Femur (tissue), 1 donor: Measurements from ENCODE around the gene ADGRG2.
A peak's percentile ranks its signal among the peaks of the same experiment; 100 is the strongest.
"Not testable (repeated sequence)": the region's sequence is repeated elsewhere in the genome, so short reads cannot be mapped to it uniquely, and the experiment has no call there.

Experiments used
- DNase-seq: peaks from one replicate; pipeline ENCODE4 v3.0.0-alpha.2; 2017

The ADGRG2 gene

DNA sequence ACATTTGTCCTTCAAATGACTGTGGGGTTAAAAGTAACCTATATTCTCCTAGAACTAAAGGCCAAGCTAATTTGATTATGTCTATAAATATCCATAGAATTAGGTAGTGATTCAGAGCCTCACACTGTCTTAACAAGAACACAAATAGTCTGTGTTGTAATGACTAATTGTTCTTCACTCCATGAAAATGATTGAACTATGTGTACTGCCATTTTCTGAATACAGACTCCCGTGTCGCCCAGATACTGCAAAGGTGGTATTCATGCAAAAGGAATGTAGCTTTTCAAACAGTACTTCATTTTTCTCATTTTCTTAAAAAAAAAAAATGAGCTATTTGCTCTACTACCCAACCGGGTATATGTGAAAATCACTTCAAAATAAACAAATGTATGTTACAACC is 127.0 kb downstream of the ADGRG2 start:
- DNase-seq, result no peak

DNA sequence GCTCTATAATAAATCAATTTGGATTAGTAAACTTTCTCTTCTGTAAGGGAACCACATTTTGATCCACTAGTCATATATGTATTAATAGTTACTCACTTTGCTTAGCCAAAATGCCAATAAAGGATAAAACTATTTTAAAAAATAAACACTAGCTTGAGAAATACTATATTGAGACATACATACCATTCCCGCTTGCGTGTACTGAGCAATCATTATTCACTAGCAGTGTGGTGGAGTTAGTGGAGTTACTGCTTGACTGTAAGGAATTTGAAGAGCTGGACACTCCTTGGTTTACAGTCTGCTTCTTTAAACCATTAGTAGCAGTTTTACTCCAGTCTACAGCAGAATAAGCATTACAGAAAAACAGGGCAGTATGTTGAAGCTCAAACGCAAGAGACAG is 127.6 kb downstream of the ADGRG2 start:
- DNase-seq, result no peak

DNA sequence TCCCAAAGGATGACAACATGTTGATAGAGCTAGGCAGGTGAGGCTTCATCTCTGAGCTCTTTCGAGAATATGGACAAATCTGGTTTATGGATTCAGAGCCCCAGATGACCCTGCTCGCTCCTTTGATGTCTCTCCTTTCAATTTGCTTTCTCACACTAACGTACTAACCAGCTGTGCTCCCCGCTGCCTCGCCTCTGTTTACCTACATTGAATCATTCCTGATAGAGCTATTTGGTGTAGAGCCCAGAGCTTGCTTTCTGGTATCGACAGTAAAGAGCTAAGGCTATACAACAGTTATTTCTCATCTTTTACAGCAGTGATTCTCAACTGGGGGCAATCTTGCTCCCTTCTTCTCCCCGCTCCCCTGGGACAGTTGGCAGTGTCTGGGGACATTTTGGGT is 129.4 kb downstream of the ADGRG2 start:
- no peak for DNase-seq

DNA sequence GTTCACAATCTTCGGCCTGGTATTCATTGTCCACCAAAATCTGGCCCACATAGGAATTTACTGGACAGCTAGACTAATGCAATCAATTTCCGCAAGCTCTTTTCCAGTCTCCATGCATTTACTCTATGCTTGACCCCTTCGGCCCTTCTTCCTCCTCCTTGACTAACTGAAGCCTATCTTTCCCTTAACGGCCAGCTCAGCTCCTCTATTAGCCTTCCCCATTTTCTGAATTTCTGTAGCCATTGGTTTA is 137.2 kb downstream of the ADGRG2 start:
- DNase-seq, result no peak

DNA sequence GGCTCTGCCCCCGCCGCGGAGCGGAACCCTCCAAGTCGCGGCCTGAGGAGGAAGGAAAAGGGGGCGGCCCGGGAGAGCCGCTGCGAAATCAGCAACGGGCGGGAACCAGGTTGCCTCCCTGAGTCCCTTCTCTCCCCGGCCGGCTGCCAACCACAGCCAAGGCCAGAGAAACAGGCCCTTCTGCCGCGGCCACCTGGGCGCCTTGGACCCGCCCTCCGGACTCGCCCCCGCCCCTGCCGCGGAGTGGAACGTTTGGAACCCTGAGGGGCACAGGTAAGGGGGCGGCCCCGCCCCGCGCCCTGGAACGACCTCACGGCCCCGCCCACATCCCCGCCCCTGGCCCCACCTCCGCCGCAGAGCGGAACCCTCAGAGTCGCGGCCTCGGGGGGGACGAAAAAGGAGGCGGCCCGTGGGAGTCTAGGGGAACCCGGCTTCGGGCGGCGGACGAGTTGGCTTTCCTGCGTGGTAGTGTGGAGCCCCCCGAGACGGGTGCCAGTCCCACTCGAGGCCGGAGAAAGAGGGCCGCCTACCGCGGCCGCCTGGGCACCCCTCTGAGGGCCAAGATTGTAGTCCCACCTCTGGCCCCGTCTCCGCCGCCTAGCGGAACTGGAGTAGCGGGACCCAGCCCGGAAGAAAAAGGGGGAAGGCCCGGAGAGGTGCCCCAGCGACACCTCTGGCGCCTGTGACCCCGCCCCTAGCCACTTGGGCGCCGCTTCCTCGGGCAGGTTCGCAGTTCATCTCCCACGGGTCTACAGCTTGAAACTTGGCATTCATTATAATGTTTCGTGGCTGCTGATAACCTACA is 137.7 kb downstream of the ADGRG2 start:
- DNase-seq, result peak; percentile 86

DNA sequence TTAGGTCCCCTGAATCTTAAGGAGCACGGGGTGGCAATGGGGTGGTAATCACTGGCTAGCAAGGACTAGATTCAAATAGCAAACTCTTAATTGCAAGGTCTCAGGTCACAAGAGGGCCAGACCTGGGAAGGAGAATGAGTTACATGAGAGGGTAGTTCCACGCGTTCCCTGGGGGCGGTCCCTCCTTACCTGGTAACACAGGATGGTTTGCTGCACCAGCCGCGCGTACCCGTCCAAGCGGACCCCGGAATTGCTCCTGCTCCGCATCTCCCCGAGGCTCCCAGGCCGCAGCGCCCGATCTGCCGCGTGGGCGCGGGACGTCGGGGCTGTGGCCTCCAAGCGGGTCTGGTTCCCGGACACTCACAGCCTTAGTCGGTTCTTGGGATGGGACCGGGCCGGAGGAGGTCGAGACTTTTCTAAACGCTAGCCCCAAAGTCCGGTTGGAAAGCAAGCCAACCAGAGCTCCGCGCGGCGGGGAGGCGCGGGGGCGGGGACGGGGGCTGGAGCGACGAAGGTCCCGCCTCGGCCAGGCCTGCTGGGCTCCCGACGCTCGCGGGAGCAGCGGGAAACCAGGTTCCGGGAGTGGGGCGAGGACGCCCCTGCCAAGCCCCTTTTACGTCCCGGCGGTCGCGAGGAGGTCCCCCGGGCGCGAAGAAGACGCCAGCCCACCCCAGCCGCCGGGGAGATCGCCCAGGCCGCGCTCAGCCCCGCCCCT is 138.4 kb downstream of the ADGRG2 start, which contains the start of gene PHKA2:
Gene PHKA2 (minus strand): TSS at position 449 of the 715 bp plus-strand sequence. CDS start 182 bp downstream, at position 267.
- no peak for DNase-seq

DNA sequence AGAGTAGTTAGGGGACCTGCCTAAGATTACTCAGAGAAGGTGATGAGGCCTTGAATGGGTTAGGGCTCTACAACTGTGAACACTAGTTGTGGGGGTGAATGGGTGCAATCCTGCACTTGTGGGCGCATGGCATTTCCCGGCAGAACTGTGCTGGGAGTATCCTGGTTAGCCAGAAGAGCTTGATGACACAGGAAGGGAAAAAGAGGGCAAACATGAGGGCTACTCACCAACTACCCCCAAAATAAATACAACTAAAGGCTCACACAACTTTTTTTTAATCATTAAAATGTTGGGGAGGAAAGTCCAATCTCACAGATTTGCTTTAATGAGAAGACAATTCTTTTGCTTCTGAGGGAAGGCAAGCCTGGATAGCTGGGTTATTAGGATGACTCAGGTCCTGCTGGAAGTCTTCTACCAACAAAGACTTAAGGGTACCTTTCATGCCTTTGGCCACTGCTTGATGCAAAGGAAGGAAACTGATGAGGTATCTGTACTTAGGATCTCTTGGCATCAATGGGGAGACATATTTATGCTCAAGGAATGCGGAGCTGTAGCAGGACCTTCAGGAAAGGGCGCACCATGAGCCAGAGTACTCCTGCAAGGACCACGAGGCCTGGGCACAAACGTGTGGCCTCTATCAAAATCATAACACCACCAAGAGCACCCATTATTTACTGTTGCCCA is 141.0 kb downstream of the ADGRG2 start:
- DNase-seq, result no peak

DNA sequence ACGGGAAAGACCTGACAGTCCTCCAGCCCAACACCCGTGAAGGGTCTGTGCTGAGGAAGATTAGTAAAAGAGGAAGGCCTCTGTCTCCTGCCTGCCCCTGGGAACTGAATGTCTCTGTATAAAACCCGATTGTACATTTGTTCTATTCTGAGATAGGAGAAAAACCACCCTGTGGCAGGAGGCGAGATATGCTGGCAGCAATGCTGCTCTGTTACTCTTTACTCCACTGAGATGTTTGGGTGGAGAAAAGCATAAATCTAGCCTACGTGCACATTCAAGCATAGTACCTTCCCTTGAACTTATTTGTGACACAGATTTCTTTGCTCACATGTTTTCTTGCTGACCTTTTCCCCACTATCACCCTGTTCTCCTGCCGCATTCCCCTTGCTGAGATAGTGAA is 142.0 kb downstream of the ADGRG2 start:
- not testable (repeated sequence) for DNase-seq

DNA sequence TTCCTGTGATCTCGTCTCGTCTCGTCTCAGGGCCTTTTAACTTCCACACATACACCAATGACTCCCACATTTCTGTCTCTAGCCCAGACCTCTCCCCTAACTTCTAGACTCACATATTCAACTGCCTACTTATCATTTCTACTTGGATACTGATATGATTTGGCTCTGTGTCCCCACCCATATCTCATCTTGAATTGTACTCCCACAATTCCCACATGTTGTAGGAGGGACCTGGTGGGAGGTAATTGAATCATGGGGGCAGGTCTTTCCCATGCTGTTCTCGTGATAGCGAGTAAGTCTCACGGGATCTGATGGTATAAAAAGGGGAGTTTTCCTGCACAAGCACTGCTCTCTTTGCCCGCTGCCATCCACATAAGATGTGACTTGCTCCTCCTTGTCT is 147.3 kb downstream of the ADGRG2 start:
- no peak for DNase-seq

DNA sequence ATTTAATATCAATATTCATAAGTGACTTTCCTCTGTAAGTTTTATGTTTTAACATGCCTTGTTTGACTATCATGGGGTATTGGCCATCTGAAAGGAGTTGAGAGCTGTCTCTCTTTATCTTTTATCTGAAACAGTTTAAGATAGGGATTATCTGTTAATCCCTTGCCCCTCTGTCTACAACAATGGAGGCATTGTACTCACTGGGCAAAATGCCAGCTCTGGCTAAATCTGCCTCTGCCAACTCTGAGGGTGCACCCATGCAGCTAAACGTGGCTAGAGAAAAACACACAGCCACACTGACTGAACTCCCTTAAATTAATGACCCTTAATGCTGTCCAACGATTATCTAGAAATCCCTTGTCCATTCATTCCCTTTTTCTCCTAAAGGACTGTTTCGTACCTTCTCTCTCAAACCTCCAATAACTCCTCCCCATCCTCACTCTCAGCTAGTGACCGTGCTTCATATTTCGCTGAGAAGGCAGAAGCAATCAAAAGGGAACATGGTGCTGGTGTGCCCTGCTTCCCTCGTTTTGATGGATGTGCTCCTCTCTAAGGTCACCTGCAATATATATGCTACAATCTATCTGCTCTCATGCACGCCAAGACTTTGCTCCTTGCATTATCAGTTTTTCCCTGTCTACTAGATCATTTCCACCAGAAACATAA is 148.6 kb downstream of the ADGRG2 start:
- DNase-seq, result no peak

DNA sequence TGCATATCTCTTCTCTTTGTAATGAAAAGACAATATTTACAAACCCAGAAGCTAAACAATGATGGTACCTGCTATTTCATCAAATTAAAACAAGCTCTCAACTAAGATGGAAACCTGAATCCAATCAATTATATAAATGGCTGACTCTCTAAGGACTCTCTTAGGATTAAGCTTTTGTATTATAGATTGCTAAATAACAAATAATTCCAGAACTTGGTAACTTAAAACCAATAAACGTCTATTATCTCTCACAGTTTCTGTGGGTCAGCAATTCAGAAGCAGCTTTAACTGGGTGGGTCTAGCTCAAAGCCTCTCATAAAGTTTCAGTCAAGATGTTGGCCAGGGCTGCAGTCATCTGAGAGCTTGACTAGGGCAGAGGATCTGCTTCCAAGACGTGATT is 150.8 kb downstream of the ADGRG2 start:
- DNase-seq, result no peak

DNA sequence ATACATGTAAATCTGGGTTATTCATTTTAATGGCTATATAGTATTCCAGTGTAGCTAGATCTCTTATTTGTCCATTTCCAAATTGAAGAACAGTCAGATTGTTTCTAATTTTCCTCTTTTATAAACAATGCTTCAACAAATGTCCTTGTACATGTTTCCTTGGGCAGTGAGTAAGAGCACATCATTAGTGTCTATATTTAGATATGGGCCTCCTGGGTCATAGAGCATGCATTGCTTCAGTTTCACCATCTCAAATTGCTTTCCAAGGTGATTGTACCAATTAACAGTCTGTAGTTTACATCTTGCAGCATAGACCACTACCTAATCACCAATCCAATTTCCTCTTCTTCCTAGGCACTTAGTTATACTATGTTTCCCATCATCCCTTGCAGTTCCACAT is 151.8 kb downstream of the ADGRG2 start:
- no peak for DNase-seq

DNA sequence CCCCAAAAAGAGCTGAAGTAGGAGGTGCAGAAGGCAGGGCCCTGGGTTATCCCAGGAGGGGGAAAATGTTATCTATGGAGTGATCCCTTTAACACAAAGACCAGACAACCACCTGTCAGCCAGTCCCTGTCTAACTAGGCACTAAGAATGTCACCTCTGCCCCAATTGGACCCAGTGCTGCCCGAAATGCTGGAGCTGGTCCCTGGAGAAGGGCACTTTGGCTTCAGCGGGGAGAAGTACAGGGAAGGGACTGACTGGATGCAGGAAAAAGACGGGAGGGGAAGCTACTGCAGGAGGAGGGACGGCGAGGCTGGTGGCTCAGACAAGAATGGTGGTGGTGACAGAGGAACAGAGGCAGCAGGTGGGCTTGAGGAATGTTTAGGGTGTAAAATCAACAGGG is 155.6 kb downstream of the ADGRG2 start:
- DNase-seq, result no peak

DNA sequence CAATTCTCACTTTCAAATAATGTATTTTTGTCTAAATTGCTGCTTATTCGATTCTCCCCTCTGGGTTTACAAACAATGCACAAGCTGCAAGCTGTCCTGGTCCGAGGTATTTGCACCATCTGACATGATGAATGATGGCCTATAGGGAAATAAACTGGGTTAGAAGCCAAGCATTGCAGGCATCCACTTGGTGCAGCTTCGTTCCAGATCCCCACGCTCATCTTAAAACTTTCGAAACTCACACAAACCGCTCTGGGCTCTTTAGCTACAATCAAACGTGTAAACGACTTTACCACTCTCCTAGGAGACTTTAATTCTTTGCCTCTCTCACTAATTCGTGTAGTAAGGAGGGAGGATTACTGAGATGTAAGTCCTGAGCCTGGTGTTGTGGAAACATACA is 157.4 kb downstream of the ADGRG2 start:
- no peak for DNase-seq

DNA sequence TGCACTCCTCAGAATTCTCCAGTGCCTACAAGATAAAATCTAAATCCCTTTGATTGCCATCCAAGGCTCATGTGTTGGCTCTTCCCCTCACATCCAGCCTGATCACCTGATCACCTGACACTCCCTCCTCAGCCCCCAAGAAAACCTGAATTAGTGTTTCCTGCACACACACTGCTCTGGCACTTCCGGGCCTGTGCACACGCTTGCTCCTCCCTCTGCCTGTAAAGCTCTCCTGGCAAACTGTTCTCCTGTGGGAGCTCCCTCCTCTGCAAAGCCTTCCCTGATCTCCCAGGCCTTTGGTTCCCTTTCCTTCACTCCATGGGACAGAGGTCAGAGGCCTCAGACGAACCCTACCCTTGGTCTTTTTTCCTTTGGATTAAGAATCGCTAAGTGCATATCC is 158.2 kb downstream of the ADGRG2 start:
- DNase-seq, result no peak

DNA sequence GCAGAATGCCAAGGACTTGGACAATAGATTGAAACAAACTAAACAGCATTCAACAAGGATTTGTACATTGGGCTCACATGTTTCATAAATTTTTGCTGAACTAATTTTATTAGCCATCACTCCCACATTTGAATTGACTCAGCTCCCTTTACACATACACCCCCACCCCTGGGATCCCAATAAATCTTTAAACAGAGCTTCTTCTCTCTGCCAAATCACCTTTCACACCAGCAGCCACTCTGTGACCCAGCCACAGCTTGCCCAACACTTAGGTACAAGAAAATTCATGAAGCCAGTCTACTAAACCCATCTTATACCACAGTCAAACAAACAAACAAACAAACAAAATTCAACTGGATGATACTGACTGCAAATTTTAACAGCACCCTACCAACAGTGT is 159.9 kb downstream of the ADGRG2 start:
- no peak for DNase-seq

DNA sequence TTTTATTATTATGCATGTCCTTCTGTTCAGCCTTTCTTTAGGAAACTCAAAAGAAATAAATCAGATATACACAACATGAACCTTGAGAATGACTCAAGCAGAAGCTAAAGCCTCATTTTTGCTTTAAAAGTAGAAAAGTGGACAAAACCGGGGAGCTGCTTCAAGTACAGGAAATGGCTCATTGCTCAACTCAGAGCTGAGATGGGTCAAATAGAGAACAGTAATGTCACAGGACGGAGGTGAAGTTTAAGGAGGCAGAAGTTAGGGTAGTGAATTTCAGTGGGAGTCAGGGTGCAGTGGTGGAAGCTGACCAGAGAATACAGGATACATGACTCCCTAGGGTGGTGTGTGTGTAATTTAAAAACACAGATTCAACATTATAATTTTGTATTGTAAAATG is 160.6 kb downstream of the ADGRG2 start:
- no peak for DNase-seq

DNA sequence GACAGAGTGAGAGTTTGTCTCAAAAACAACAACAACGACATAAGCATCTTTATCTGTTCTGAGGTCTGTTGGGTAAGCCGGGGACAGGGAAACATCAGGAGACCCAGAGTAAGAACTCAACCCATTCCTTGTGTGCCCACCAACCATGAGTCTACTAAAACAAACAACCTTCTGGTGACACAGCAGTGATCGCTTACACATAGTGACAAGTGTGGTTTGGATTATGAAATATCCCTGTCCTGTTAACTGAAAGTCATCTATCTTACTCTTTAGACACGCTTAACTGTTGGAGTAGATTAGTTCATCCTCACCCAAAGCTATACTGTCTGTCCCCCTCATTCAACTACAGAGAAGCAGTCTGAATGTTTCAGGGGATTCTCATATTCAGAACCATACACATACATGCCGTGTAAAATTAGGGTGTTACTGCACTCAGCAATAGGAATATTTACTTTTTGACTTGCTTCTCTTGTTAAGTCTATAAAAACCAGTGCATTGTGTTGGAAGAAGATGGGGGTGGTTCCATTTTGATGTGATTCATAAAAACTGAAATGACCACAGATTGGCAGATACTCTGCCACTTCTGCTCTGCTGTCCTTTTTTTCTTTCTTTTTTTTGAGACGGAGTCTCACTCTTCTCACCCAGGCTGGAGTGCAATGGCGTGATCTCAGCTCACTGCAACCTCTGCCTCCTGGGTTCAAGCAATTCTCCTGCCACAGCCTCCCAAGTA is 165.8 kb downstream of the ADGRG2 start:
- DNase-seq, result no peak

DNA sequence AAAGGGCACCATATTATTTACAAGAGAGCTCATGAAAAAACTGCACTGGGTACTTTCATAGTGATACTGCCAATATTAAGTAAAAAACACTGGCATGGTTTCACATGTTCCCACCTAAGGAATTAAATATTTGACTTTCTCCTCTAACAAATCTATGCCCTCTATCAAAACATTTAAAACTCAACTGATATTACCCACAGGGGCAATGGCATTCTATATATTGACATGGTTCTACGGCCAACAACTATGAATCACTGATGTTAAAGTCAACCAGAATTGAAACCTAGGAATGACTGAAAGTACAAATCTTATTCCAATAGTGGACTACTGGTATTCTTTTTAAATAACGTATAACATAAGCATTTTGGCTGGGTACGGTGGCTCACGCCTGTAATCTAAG is 166.6 kb downstream of the ADGRG2 start:
- DNase-seq, result no peak

DNA sequence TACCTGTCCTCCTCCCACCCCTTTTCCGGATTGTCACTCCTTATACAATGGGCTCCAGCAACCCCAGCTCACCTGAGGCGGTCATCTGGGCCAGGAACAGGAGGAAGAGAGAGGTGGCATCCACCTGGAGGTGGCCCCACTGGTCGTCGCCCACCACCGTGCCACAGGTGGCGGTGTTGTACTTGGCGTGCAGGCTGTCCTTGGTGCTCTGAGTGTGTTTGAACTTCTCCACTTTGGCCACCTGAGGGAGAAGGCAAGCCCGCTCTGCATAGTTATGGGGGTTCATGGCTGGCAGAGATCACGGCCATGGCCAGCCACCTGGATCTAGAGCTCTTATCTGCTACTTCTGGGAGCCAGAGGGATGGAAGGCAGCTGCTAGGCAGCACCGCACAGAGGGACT is 171.2 kb downstream of the ADGRG2 start:
- DNase-seq, result no peak

DNA sequence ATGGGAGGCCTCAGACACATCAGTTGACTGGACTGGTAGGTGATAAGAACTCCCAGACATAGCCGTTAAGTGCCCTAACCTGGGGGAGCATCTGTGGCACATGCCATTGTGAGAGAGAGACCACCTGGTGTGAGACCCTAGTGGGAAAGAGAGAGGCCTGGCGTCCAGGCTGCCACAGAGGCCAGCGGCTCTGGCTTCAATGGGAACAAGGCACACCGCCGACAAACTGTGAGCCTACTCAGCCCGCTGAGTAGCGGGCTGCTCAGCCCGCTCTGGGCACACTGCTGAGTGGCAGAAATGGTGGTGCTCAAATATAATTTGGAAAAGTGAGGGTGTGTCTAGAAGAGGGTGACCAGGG is 172.3 kb downstream of the ADGRG2 start:
- DNase-seq, result no peak

DNA sequence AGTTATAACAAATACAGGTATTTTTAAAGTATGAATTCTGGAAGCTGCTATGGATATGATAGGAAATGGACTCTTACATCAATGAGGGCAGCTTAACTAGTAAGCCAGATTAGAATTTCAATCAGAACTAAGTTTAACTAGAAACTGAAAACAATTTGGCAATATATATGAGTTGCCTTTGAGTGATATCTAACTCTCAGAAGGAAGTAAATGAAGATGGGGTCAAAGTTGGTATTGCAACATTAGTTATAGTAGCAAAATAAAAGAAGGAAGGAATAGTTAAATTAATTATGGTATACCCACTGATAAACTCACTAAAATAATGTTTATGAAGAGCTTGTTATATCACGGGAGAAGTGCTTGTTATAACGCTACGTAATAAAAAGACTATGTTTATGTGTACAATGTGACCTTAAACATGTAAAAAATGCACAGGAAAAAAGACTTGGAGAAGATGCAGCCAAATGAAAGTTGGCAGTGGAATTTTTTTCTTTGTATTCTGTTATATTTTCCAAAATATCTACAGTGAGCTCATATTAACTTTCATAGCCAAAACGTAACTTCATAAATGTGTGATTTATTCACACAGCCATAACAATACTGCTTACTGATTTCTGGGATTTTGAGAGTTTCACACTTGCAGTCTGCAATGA is 172.9 kb downstream of the ADGRG2 start:
- no peak for DNase-seq

DNA sequence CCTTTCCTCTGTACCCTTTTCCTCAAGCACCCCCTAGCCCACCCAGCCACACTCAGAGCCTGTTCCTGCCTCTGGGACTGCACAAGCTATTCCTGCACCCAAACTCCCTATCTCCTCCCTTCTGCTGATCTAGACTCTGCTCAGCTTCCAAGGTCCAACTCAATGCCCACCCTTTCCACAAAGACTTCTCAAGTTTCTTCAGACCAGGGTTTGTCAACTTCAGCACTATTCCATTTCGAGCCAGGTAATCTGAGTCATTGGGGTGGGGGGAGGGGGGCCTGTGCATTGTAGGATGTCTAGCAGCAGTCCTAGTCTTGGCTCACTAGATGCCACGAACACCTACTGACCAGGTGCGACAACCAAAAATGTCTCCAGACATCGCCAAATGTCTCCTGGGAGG is 175.7 kb downstream of the ADGRG2 start:
- no peak for DNase-seq
